ENCODE measurements around the gene COLGALT1. TPM values are rescaled to one million over a fixed set of nuclear protein-coding genes. Genes with fewer than 3 reads are reported as not detected.

COLGALT1 gene
- total RNA-seq, 1 donor, result 25.3 TPM

- H3K4me1 ChIP-seq (ENCODE audit: insufficient read depth, low read length), result no peaks in the 10 kb centered on the region
- H3K4me3 ChIP-seq (ENCODE audit: low read length), result no peak overlapping the region
- H3K27me3 ChIP-seq (ENCODE audit: insufficient read depth, low read length), result no peaks in the 10 kb centered on the region
- H3K9me3 ChIP-seq (ENCODE audit: low read depth, low read length), result no peaks in the 10 kb centered on the region
These were observed 71.7 kb downstream of the COLGALT1 start for GRCh38 chr19:17627161-17627560.

- no peaks in the 10 kb centered on the region for H3K27me3 ChIP-seq (ENCODE audit: insufficient read depth, low read length)
- no peaks in the 10 kb centered on the region for H3K9me3 ChIP-seq (ENCODE audit: low read depth, low read length)
- no peak overlapping the region for H3K4me3 ChIP-seq (ENCODE audit: low read length)
- no peaks in the 10 kb centered on the region for H3K4me1 ChIP-seq (ENCODE audit: insufficient read depth, low read length)
These were observed 72.5 kb downstream of the COLGALT1 start for GRCh38 chr19:17627921-17628320.

- Histone ChIP-seq H3K27me3 (ENCODE audit: insufficient read depth, low read length) (no peaks in the 10 kb centered on the region), H3K4me3 (ENCODE audit: low read length) (no peak overlapping the region), H3K9me3 (ENCODE audit: low read depth, low read length) (no peaks in the 10 kb centered on the region), H3K4me1 (ENCODE audit: insufficient read depth, low read length) (no peaks in the 10 kb centered on the region)
These were observed 74.3 kb downstream of the COLGALT1 start for GRCh38 chr19:17629760-17630159.

GRCh38 chr19:17632577-17632976 lies 77.1 kb downstream of the COLGALT1 start:
- Histone ChIP-seq H3K4me3 (ENCODE audit: low read length) (no peak overlapping the region), H3K27me3 (ENCODE audit: insufficient read depth, low read length) (no peaks in the 10 kb centered on the region), H3K9me3 (ENCODE audit: low read depth, low read length) (no peaks in the 10 kb centered on the region), H3K4me1 (ENCODE audit: insufficient read depth, low read length) (no peaks in the 10 kb centered on the region)

Other genes with a start within 250 kb of the COLGALT1 start
- 22.8 TPM for gene MRPL34, start 249.8 kb upstream of the COLGALT1 start, total RNA-seq
- gene DDA1, start 246.1 kb upstream of the COLGALT1 start, total RNA-seq, result 13.7 TPM
- gene ANO8, start 220.8 kb upstream of the COLGALT1 start, total RNA-seq, result 5.5 TPM
- 11.3 TPM for gene GTPBP3, start 218.1 kb upstream of the COLGALT1 start, total RNA-seq
- 0.63 TPM for gene PLVAP, start 178.3 kb upstream of the COLGALT1 start, total RNA-seq
- gene CCDC194, start 161.5 kb upstream of the COLGALT1 start, total RNA-seq, result 0.42 TPM
- gene BST2, start 150.0 kb upstream of the COLGALT1 start, total RNA-seq, result 25.1 TPM
- gene MVB12A, start 135.6 kb upstream of the COLGALT1 start, total RNA-seq, result 13.1 TPM
- gene TMEM221, start 107.0 kb upstream of the COLGALT1 start, total RNA-seq, result not detected
- not detected for gene NXNL1, start 94.7 kb upstream of the COLGALT1 start, total RNA-seq
- 5.8 TPM for gene SLC27A1, start 85.1 kb upstream of the COLGALT1 start, total RNA-seq
- gene PGLS, start 44.0 kb upstream of the COLGALT1 start, total RNA-seq, result 43.0 TPM
- gene UNC13A, start 132.7 kb downstream of the COLGALT1 start, total RNA-seq, result under 0.01 TPM
- gene MAP1S, start 163.8 kb downstream of the COLGALT1 start, total RNA-seq, result 18.8 TPM
- gene FCHO1, start 195.8 kb downstream of the COLGALT1 start, total RNA-seq, result 24.1 TPM
- 0.10 TPM for gene B3GNT3, start 239.5 kb downstream of the COLGALT1 start, total RNA-seq

Data from mononuclear cell (primary cell).